ENCODE data around the gene WHAMM.

- TF ChIP-seq SIN3A (IDR thresholded peaks at IDR 0.05; ENCODE audit: borderline replicate concordance, insufficient read depth, low read length) = no peak
- TF ChIP-seq REST (IDR thresholded peaks at IDR 0.05; ENCODE audit: insufficient read depth in 1 of 2, low read depth in 2 of 2, low read length in 2 of 2) = no peak
- TF ChIP-seq POLR2AphosphoS5 (IDR thresholded peaks at IDR 0.05; ENCODE audit: low read depth, low read length) = no peak
- TF ChIP-seq FOXP2 (optimal IDR thresholded peaks at IDR 0.05; ENCODE audit: borderline replicate concordance, extremely low read depth, extremely low read length, insufficient read depth) = no peak
- no peak for TF ChIP-seq TAF1 (IDR thresholded peaks at IDR 0.05; ENCODE audit: borderline replicate concordance, insufficient read depth, low read length)
Measured at GRCh38 chr15:82877825-82878224, 68.4 kb downstream of the WHAMM start.
